ENCODE data around the gene GADL1.

GRCh38 chr3:30768703-30769550 lies 125.5 kb downstream of the GADL1 start:
- TF ChIP-seq ZBTB20 (tag by site-specific recombination; IDR thresholded peaks at IDR 0.05) = no peak
- TF ChIP-seq CTCF (tag by site-specific recombination; IDR thresholded peaks at IDR 0.05) = no peak
- TF ChIP-seq ZNF398 (tag by site-specific recombination; IDR thresholded peaks at IDR 0.05) = no peak
- no peak for TF ChIP-seq GLI4 (tag by site-specific recombination; IDR thresholded peaks at IDR 0.05)
- no peak for TF ChIP-seq ZNF639 (tag by site-specific recombination; IDR thresholded peaks at IDR 0.05)
- TF ChIP-seq ZNF354C (tag by site-specific recombination; IDR thresholded peaks at IDR 0.05; ENCODE audit: borderline replicate concordance, low read depth) = no peak
- no peak for TF ChIP-seq YY1 (tag by site-specific recombination; IDR thresholded peaks at IDR 0.05)
- no peak for TF ChIP-seq GLI2 (tag by site-specific recombination; IDR thresholded peaks at IDR 0.05; ENCODE audit: borderline replicate concordance, low read depth)
- TF ChIP-seq KLF1 (tag by site-specific recombination; IDR thresholded peaks at IDR 0.05) = no peak
- TF ChIP-seq ZBTB26 (tag by site-specific recombination; optimal IDR thresholded peaks at IDR 0.05) = no peak
- TF ChIP-seq ZBTB8A (tag by site-specific recombination; IDR thresholded peaks at IDR 0.05) = no peak
- no peak for TF ChIP-seq ZNF146 (tag by site-specific recombination; IDR thresholded peaks at IDR 0.05)
